Left lung (tissue), 10 donors: ENCODE measurements around the gene KNL1. TPM values are rescaled to one million over a fixed set of nuclear protein-coding genes. Genes with fewer than 3 reads are reported as not detected.

Experiments
- ATAC-seq: fragments of 200-7000 bp; cut with Tn5 transposase; one replicate; pipeline ENCODE4 v1.9.1; 2020; ENCODE audit warnings: moderate library complexity
- DNase-seq, 4 donors: peaks; one replicate each; pipeline ENCODE4 v3.0.0-alpha.2; 2013 to 2020
- H3K27ac ChIP-seq, 2 donors: fragments of 200-600 bp; sonication (generic) in 1 of 2; one replicate each; pipeline versions ENCODE4 v1.5.0 to v1.8.0; 2020 to 2021
- H3K27me3 ChIP-seq, 2 donors: fragments of 200-600 bp; sonication (generic) in 1 of 2; one replicate each; pipeline versions ENCODE4 v1.5.0 to v1.8.0; 2020 to 2021
- H3K36me3 ChIP-seq, 2 donors: fragments of 200-600 bp; sonication (generic) in 1 of 2; one replicate each; pipeline versions ENCODE4 v1.5.0 to v1.8.0; 2020 to 2021
- H3K4me1 ChIP-seq, 2 donors: fragments of 200-600 bp; one replicate each; pipeline ENCODE4 v1.8.0; 2021
- H3K4me3 ChIP-seq, 2 donors: fragments of 200-600 bp; sonication (generic) in 1 of 2; one replicate each; pipeline versions ENCODE4 v1.5.0 to v1.8.0; 2020 to 2021; ENCODE audit warnings: mild to moderate bottlenecking in 1 of 2
- H3K9me3 ChIP-seq, 2 donors: fragments of 200-600 bp; sonication (generic) in 1 of 2; one replicate each; pipeline versions ENCODE4 v1.5.0 to v1.8.0; 2020 to 2021
- CTCF ChIP-seq, 2 donors: fragments of 200-600 bp; sonication (generic) in 1 of 2; IDR thresholded peaks; one replicate each; pipeline versions ENCODE4 v1.5.0 to v1.8.0; 2021; ENCODE audit warnings: antibody characterized with exemption in 2 of 2
- intact Hi-C, 2 donors: fragments of 100-400 bp; cut with DNase I; formaldehyde crosslinking; loops; one replicate each; pipeline versions ENCODE4 v1.11.2 to v1.14.2; 2022
- polyA plus RNA-seq, 6 donors: library from polyadenylated mRNA; unstranded; fragments of 120-200 nt; gene quantifications; one replicate each; pipeline ENCODE4 v1.2.1, GENCODE V29; 2013; ENCODE audit not compliant: insufficient read length in 6 of 6
- total RNA-seq, 2 donors: library from RNA; stranded (reverse); fragmentation: NEBNext Ultra II Directional; extraction: Animal tissue kit (Norgen Biotek cat#: 25700); gene quantifications; one replicate each; pipeline ENCODE4 v1.2.1, GENCODE V29; 2021
- donor health status: DM: no; HTN: yes; CAD: no.
- donor health status: DM: no; HTN: no; CAD: no.

KNL1 gene
- total and polyA plus RNA-seq, 8 donors = 2.7 to 31.6 (median 16.6) TPM

GRCh38 chr15:40584191-40584590 lies 9.9 kb upstream of the KNL1 start:
- intact Hi-C loops = no loop called here
- H3K36me3 ChIP-seq = no peaks in the 10 kb centered on the region
- no peaks in the 10 kb centered on the region for H3K27me3 ChIP-seq
- peaks cover 0 to 3% of the 10 kb centered on the region in 2 donors for H3K9me3 ChIP-seq
- no peak for DNase-seq
- TF ChIP-seq CTCF (IDR thresholded peaks at IDR 0.05) = no peak
- no peaks in the 10 kb centered on the region for H3K4me1 ChIP-seq
- no peak for ATAC-seq
- H3K4me3 ChIP-seq = no peak overlapping the region
- no peak overlapping the region for H3K27ac ChIP-seq

GRCh38 chr15:40590667-40591050 lies 3.4 kb upstream of the KNL1 start:
- H3K4me3 ChIP-seq = peak overlapping the region in 1 of 2 donors; percentile 39
- no peaks in the 10 kb centered on the region for H3K27me3 ChIP-seq
- ATAC-seq (no peak), DNase-seq (peak in 1 of 4 donors; percentile 26)
- intact Hi-C loops = no loop called here
- H3K9me3 ChIP-seq = no peaks in the 10 kb centered on the region
- no peak overlapping the region for H3K27ac ChIP-seq
- peaks cover 0 to 24% of the 10 kb centered on the region in 2 donors for H3K4me1 ChIP-seq
- H3K36me3 ChIP-seq = no peaks in the 10 kb centered on the region
- no peak for TF ChIP-seq CTCF (IDR thresholded peaks at IDR 0.05)

- H3K4me1 ChIP-seq = peaks cover 0 to 24% of the 10 kb centered on the region in 2 donors
- TF ChIP-seq CTCF (IDR thresholded peaks at IDR 0.05) = no peak
- DNase-seq (peak in 1 of 4 donors; percentile 3), ATAC-seq (no peak)
- intact Hi-C loops = no loop called here
- no peaks in the 10 kb centered on the region for H3K36me3 ChIP-seq
- no peak overlapping the region for H3K27ac ChIP-seq
- no peak overlapping the region for H3K4me3 ChIP-seq
- H3K27me3 ChIP-seq = no peaks in the 10 kb centered on the region
- no peaks in the 10 kb centered on the region for H3K9me3 ChIP-seq
Observed at GRCh38 chr15:40591389-40591788, 2.7 kb upstream of the KNL1 start.

GRCh38 chr15:40593165-40593564 lies 884 bp upstream of the KNL1 start:
- no peak for DNase-seq
- intact Hi-C loops = no loop called here
- Histone ChIP-seq H3K4me1 (peaks cover 0 to 24% of the 10 kb centered on the region in 2 donors), H3K36me3 (no peaks in the 10 kb centered on the region), H3K9me3 (no peaks in the 10 kb centered on the region), H3K27me3 (no peaks in the 10 kb centered on the region), H3K4me3 (peak overlapping the region in 1 of 2 donors; percentile 90), H3K27ac (peak overlapping the region in 1 of 2 donors; percentile 94)
- no peak for ATAC-seq
- no peak for TF ChIP-seq CTCF (IDR thresholded peaks at IDR 0.05)

GRCh38 chr15:40594429-40594836 lies 384 bp downstream of the KNL1 start:
- H3K27me3 ChIP-seq = no peaks in the 10 kb centered on the region
- no peaks in the 10 kb centered on the region for H3K36me3 ChIP-seq
- DNase-seq (peak; percentile 53 to 91 (median 65)), ATAC-seq (peak; percentile 81)
- H3K4me1 ChIP-seq = peaks cover 0 to 24% of the 10 kb centered on the region in 2 donors
- peak overlapping the region; percentile 92 to 94 for H3K27ac ChIP-seq
- H3K4me3 ChIP-seq = peak overlapping the region; percentile 71 to 90
- no peak for TF ChIP-seq CTCF (IDR thresholded peaks at IDR 0.05)
- intact Hi-C loops = no loop called here
- H3K9me3 ChIP-seq = no peaks in the 10 kb centered on the region
